ENCODE results near the gene USP22. TPM values are rescaled to one million over a fixed set of nuclear protein-coding genes. Genes with fewer than 3 reads are reported as not detected.

Gene USP22
- total and polyA plus RNA-seq, 5 donors from 2014 or later: 32.1 to 152 (median 39.5) TPM

DNA sequence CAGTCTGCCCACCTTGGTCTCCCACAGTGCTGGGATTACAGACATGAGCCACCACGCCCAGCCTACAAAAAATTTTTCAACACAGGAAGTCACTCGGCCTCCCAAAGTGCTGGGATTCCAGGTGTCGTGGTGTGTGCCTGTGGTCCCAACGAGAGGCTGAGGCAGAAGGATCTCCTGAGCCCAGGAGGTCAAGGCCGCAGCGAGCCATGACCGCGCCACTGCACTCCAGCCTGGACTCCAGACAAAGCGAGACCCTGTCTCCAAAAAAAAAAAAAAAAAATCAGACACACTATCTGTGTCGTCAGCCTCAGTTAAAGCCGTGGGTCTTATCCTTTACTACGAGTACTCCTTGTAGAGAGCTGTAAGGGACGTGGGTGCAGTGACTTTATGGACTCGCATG lies 15.8 kb downstream of the USP22 start:
- Histone ChIP-seq H3K36me3 (ENCODE audit: control insufficient read depth, insufficient read depth, low read length) (peaks cover 56% of the 10 kb centered on the region), H3K27ac (ENCODE audit: insufficient read depth, low read length, poor library complexity, severe bottlenecking) (no peak overlapping the region), H3K9me3 (ENCODE audit: control insufficient read depth in 2 of 2, low read length in 2 of 2) (no peaks in the 10 kb centered on the region), H3K4me1 (ENCODE audit: control insufficient read depth, insufficient read depth, low read length, poor library complexity, severe bottlenecking) (peaks cover 37% of the 10 kb centered on the region), H3K27me3 (ENCODE audit: control insufficient read depth, insufficient read depth, low read length) (no peaks in the 10 kb centered on the region), H3K4me3 (ENCODE audit: low read depth, low read length) (no peak overlapping the region)
- peaks cover 20 to 80% (median 53%) of the 10 kb centered on the region in 4 donors for H3K4me1 Mint-ChIP-seq
- DNase-seq: no peak
- no peak overlapping the region for H3K4me3 Mint-ChIP-seq
- ATAC-seq (ENCODE audit: low read depth in 2 of 2): no peak
- peak overlapping the region in 1 of 3 donors; percentile 75 for H3K27ac Mint-ChIP-seq
- H3K27me3 Mint-ChIP-seq: no peaks in the 10 kb centered on the region
- H3K9me3 Mint-ChIP-seq: no peaks in the 10 kb centered on the region
- H3K36me3 Mint-ChIP-seq: peaks cover 19% of the 10 kb centered on the region

GRCh38 chr17:21025451-21025850 lies 17.4 kb downstream of the USP22 start:
- Histone ChIP-seq H3K27ac (ENCODE audit: insufficient read depth, low read length, poor library complexity, severe bottlenecking) (no peak overlapping the region), H3K4me1 (ENCODE audit: control insufficient read depth, insufficient read depth, low read length, poor library complexity, severe bottlenecking) (peaks cover 28% of the 10 kb centered on the region), H3K36me3 (ENCODE audit: control insufficient read depth, insufficient read depth, low read length) (peaks cover 68% of the 10 kb centered on the region), H3K4me3 (ENCODE audit: low read depth, low read length) (peak overlapping the region; percentile 16), H3K27me3 (ENCODE audit: control insufficient read depth, insufficient read depth, low read length) (no peaks in the 10 kb centered on the region), H3K9me3 (ENCODE audit: control insufficient read depth in 2 of 2, low read length in 2 of 2) (no peaks in the 10 kb centered on the region)
- Mint-ChIP-seq H3K9me3 (no peaks in the 10 kb centered on the region), H3K27me3 (no peaks in the 10 kb centered on the region), H3K36me3 (peaks cover 21% of the 10 kb centered on the region), H3K4me1 (peaks cover 20 to 74% (median 45%) of the 10 kb centered on the region in 4 donors), H3K4me3 (no peak overlapping the region), H3K27ac (peak overlapping the region in 1 of 3 donors; percentile 71)
- no peak for DNase-seq
- ATAC-seq (ENCODE audit: low read depth in 2 of 2): no peak

DNA sequence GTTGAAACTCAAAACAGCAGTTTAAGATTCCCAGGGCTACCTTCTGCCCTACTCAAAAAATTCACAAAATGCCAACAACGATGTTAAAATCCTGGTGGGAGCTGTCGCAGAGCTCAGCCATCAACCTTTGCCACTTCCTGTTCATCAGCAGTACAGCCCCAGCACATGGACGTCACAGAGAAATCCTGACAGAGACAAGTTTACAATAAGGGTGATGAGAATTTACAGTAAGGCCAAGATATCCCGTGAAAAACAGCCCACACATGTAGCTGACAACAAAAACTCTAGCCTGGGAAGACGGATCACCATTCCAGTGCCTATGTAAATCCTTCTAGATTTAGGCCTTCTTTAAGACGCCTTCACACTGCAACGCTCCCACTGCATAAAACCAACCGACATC lies 18.8 kb downstream of the USP22 start:
- ATAC-seq (ENCODE audit: low read depth in 2 of 2): no peak
- no peak for DNase-seq
- Mint-ChIP-seq H3K36me3 (peaks cover 34% of the 10 kb centered on the region), H3K4me3 (peak overlapping the region in 3 of 4 donors; percentile 5 to 46 (median 23)), H3K27ac (peak overlapping the region in 2 of 3 donors; percentile 71 to 72), H3K4me1 (peaks cover 10 to 66% (median 36%) of the 10 kb centered on the region in 4 donors), H3K27me3 (no peaks in the 10 kb centered on the region), H3K9me3 (no peaks in the 10 kb centered on the region)
- Histone ChIP-seq H3K27me3 (ENCODE audit: control insufficient read depth, insufficient read depth, low read length) (no peaks in the 10 kb centered on the region), H3K4me3 (ENCODE audit: low read depth, low read length) (peak overlapping the region; percentile 32), H3K27ac (ENCODE audit: insufficient read depth, low read length, poor library complexity, severe bottlenecking) (peak overlapping the region; percentile 38), H3K9me3 (ENCODE audit: control insufficient read depth in 2 of 2, low read length in 2 of 2) (no peaks in the 10 kb centered on the region), H3K4me1 (ENCODE audit: control insufficient read depth, insufficient read depth, low read length, poor library complexity, severe bottlenecking) (peaks cover 17% of the 10 kb centered on the region), H3K36me3 (ENCODE audit: control insufficient read depth, insufficient read depth, low read length) (peaks cover 82% of the 10 kb centered on the region)

DNA sequence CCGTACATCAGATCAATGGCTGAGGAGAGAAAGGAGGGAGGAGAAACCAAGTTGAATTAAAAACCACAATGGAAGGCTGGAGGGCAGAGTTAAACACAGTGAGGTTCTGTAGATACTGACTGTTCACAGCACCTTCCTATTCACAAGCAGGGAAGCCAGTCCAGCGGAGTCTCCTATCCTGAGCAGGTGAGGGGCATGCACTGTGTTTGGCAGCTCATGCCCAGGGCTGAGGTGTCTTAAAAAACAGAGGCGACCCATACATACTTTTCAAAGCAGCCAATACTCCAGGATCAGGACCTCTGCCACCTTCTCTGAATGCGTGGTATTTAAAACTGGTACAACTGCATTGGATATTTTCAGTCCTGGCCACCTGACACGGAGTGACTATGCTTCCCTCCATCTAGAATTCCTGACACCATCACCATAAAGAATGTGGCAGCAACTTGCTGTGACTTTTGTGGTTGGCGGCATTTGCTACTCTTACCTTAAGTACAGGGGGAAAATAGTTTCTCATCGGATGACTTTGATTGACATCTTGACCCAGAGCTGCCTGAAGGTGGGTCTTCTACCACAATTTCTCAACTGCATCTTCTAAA lies 21.5 kb downstream of the USP22 start:
- Mint-ChIP-seq H3K36me3 (peaks cover 47% of the 10 kb centered on the region), H3K4me3 (no peak overlapping the region), H3K9me3 (no peaks in the 10 kb centered on the region), H3K4me1 (peaks cover 10 to 48% (median 29%) of the 10 kb centered on the region in 4 donors), H3K27me3 (no peaks in the 10 kb centered on the region), H3K27ac (peak overlapping the region in 1 of 3 donors; percentile 5)
- H3K4me3 ChIP-seq (ENCODE audit: low read depth, low read length): no peak overlapping the region
- no peak overlapping the region for H3K27ac ChIP-seq (ENCODE audit: insufficient read depth, low read length, poor library complexity, severe bottlenecking)
- no peaks in the 10 kb centered on the region for H3K27me3 ChIP-seq (ENCODE audit: control insufficient read depth, insufficient read depth, low read length)
- peaks cover 14% of the 10 kb centered on the region for H3K4me1 ChIP-seq (ENCODE audit: control insufficient read depth, insufficient read depth, low read length, poor library complexity, severe bottlenecking)
- no peaks in the 10 kb centered on the region for H3K9me3 ChIP-seq (ENCODE audit: control insufficient read depth in 2 of 2, low read length in 2 of 2)
- peaks cover 87% of the 10 kb centered on the region for H3K36me3 ChIP-seq (ENCODE audit: control insufficient read depth, insufficient read depth, low read length)
- DNase-seq (no peak), ATAC-seq (ENCODE audit: low read depth in 2 of 2) (no peak)

GRCh38 chr17:21020622-21021021 lies 22.2 kb downstream of the USP22 start:
- ATAC-seq (ENCODE audit: low read depth in 2 of 2) (no peak), DNase-seq (no peak)
- no peaks in the 10 kb centered on the region for H3K27me3 Mint-ChIP-seq
- peaks cover 50% of the 10 kb centered on the region for H3K36me3 Mint-ChIP-seq
- H3K9me3 Mint-ChIP-seq: no peaks in the 10 kb centered on the region
- H3K27me3 ChIP-seq (ENCODE audit: control insufficient read depth, insufficient read depth, low read length): no peaks in the 10 kb centered on the region
- H3K27ac ChIP-seq (ENCODE audit: insufficient read depth, low read length, poor library complexity, severe bottlenecking): no peak overlapping the region
- no peaks in the 10 kb centered on the region for H3K9me3 ChIP-seq (ENCODE audit: control insufficient read depth in 2 of 2, low read length in 2 of 2)
- peak overlapping the region in 1 of 3 donors; percentile 62 for H3K27ac Mint-ChIP-seq
- peaks cover 14% of the 10 kb centered on the region for H3K4me1 ChIP-seq (ENCODE audit: control insufficient read depth, insufficient read depth, low read length, poor library complexity, severe bottlenecking)
- H3K4me3 Mint-ChIP-seq: no peak overlapping the region
- H3K4me3 ChIP-seq (ENCODE audit: low read depth, low read length): no peak overlapping the region
- H3K4me1 Mint-ChIP-seq: peaks cover 7 to 45% (median 27%) of the 10 kb centered on the region in 4 donors
- H3K36me3 ChIP-seq (ENCODE audit: control insufficient read depth, insufficient read depth, low read length): peaks cover 87% of the 10 kb centered on the region

GRCh38 chr17:21019976-21020586 lies 22.7 kb downstream of the USP22 start:
- Histone ChIP-seq H3K36me3 (ENCODE audit: control insufficient read depth, insufficient read depth, low read length) (peaks cover 87% of the 10 kb centered on the region), H3K4me1 (ENCODE audit: control insufficient read depth, insufficient read depth, low read length, poor library complexity, severe bottlenecking) (peaks cover 13% of the 10 kb centered on the region), H3K27me3 (ENCODE audit: control insufficient read depth, insufficient read depth, low read length) (no peaks in the 10 kb centered on the region), H3K9me3 (ENCODE audit: control insufficient read depth in 2 of 2, low read length in 2 of 2) (no peaks in the 10 kb centered on the region), H3K4me3 (ENCODE audit: low read depth, low read length) (no peak overlapping the region), H3K27ac (ENCODE audit: insufficient read depth, low read length, poor library complexity, severe bottlenecking) (no peak overlapping the region)
- Mint-ChIP-seq H3K27me3 (no peaks in the 10 kb centered on the region), H3K4me1 (peaks cover 3 to 40% (median 22%) of the 10 kb centered on the region in 4 donors), H3K4me3 (peak overlapping the region in 1 of 4 donors; percentile 28), H3K9me3 (no peaks in the 10 kb centered on the region), H3K27ac (peak overlapping the region in 1 of 3 donors; percentile 62), H3K36me3 (peaks cover 47% of the 10 kb centered on the region)
- DNase-seq (peak; percentile 20 to 46 (median 44)), ATAC-seq (ENCODE audit: low read depth in 2 of 2) (peak; percentile 58 to 65)

DNA sequence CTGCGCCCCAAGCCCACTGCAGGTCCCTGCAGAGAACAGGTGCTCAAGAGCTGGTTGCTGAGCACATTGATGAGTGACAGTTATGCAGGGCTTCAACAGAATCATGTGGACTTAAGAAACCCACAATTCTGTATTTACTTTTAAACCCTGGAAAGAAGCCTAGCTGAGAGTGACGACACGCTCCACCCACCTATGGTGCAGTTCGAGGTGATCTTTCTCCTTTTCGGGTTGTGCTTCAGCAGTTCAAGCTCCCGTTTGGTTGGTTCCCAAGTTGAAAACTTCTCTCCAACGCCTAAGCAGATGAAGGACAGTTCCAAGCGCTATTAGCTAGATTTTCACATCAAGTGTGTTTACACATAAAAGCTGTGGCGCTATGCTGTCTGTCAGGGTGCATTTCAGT lies 23.9 kb downstream of the USP22 start:
- DNase-seq (no peak), ATAC-seq (ENCODE audit: low read depth in 2 of 2) (no peak)
- no peak overlapping the region for H3K4me3 Mint-ChIP-seq
- no peak overlapping the region for H3K27ac Mint-ChIP-seq
- Histone ChIP-seq H3K9me3 (ENCODE audit: control insufficient read depth in 2 of 2, low read length in 2 of 2) (no peaks in the 10 kb centered on the region), H3K4me3 (ENCODE audit: low read depth, low read length) (no peak overlapping the region), H3K27me3 (ENCODE audit: control insufficient read depth, insufficient read depth, low read length) (no peaks in the 10 kb centered on the region), H3K27ac (ENCODE audit: insufficient read depth, low read length, poor library complexity, severe bottlenecking) (no peak overlapping the region), H3K4me1 (ENCODE audit: control insufficient read depth, insufficient read depth, low read length, poor library complexity, severe bottlenecking) (peaks cover 3% of the 10 kb centered on the region), H3K36me3 (ENCODE audit: control insufficient read depth, insufficient read depth, low read length) (peaks cover 87% of the 10 kb centered on the region)
- no peaks in the 10 kb centered on the region for H3K27me3 Mint-ChIP-seq
- no peaks in the 10 kb centered on the region for H3K9me3 Mint-ChIP-seq
- peaks cover 3 to 28% (median 11%) of the 10 kb centered on the region in 4 donors for H3K4me1 Mint-ChIP-seq
- H3K36me3 Mint-ChIP-seq: peaks cover 52% of the 10 kb centered on the region

GRCh38 chr17:21017861-21018260 lies 24.9 kb downstream of the USP22 start:
- H3K4me3 ChIP-seq (ENCODE audit: low read depth, low read length): no peak overlapping the region
- no peak overlapping the region for H3K27ac ChIP-seq (ENCODE audit: insufficient read depth, low read length, poor library complexity, severe bottlenecking)
- peaks cover 55% of the 10 kb centered on the region for H3K36me3 Mint-ChIP-seq
- H3K4me1 ChIP-seq (ENCODE audit: control insufficient read depth, insufficient read depth, low read length, poor library complexity, severe bottlenecking): no peaks in the 10 kb centered on the region
- H3K27me3 Mint-ChIP-seq: no peaks in the 10 kb centered on the region
- H3K4me1 Mint-ChIP-seq: peaks cover 4 to 19% (median 10%) of the 10 kb centered on the region in 4 donors
- ATAC-seq (ENCODE audit: low read depth in 2 of 2) (no peak), DNase-seq (no peak)
- no peak overlapping the region for H3K4me3 Mint-ChIP-seq
- peak overlapping the region in 1 of 3 donors; percentile 49 for H3K27ac Mint-ChIP-seq
- H3K9me3 Mint-ChIP-seq: no peaks in the 10 kb centered on the region
- peaks cover 89% of the 10 kb centered on the region for H3K36me3 ChIP-seq (ENCODE audit: control insufficient read depth, insufficient read depth, low read length)
- H3K27me3 ChIP-seq (ENCODE audit: control insufficient read depth, insufficient read depth, low read length): no peaks in the 10 kb centered on the region
- H3K9me3 ChIP-seq (ENCODE audit: control insufficient read depth in 2 of 2, low read length in 2 of 2): no peaks in the 10 kb centered on the region

Measured in CD4-positive, CD25-positive, alpha-beta regulatory T cell (primary cell).